Keratinocyte (primary cell): ENCODE measurements around the gene MAST2.

Experiments
- EZH2 ChIP-seq: IDR thresholded peaks from one replicate; pipeline ENCODE4 v1.6.1; 2012; ENCODE audit warnings: inconsistent platforms, mild to moderate bottlenecking, low read length, moderate library complexity
- TF ChIP-seq, protein P1 (sequence below), 3 experiments: IDR thresholded peaks in 1 of 3; conservative IDR thresholded peaks in 1 of 3; optimal IDR thresholded peaks in 1 of 3; 2 replicates in 2 of 3; 3 replicates in 1 of 3; pipeline versions ENCODE3 to v1.5.1; 2011; ENCODE audit warnings: low read length in 3 of 3, mild to moderate bottlenecking in 3 of 3, moderate library complexity in 2 of 3, control low read depth in 1 of 3, inconsistent platforms in 1 of 3; ENCODE audit not compliant: insufficient read depth in 2 of 3; ENCODE audit errors: extremely low read depth in 1 of 3

GRCh38 chr1:45767035-45767434, 36.4 kb upstream of the MAST2 start:
- TF ChIP-seq, protein P1, sequence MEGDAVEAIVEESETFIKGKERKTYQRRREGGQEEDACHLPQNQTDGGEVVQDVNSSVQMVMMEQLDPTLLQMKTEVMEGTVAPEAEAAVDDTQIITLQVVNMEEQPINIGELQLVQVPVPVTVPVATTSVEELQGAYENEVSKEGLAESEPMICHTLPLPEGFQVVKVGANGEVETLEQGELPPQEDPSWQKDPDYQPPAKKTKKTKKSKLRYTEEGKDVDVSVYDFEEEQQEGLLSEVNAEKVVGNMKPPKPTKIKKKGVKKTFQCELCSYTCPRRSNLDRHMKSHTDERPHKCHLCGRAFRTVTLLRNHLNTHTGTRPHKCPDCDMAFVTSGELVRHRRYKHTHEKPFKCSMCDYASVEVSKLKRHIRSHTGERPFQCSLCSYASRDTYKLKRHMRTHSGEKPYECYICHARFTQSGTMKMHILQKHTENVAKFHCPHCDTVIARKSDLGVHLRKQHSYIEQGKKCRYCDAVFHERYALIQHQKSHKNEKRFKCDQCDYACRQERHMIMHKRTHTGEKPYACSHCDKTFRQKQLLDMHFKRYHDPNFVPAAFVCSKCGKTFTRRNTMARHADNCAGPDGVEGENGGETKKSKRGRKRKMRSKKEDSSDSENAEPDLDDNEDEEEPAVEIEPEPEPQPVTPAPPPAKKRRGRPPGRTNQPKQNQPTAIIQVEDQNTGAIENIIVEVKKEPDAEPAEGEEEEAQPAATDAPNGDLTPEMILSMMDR (optimal IDR thresholded peaks at IDR 0.05 in 1 of 3, IDR thresholded peaks at IDR 0.05 in 1 of 3, conservative IDR thresholded peaks at IDR 0.05 in 1 of 3; ENCODE audit: extremely low read depth in 1 of 3, insufficient read depth in 2 of 3, low read length in 3 of 3) = no peak
- TF ChIP-seq EZH2 = no peak
